Thyroid gland (tissue), 4 donors: Measurements from ENCODE around the gene TMC2. TPM values are rescaled to one million over a fixed set of nuclear protein-coding genes. Genes with fewer than 3 reads are reported as not detected.
A peak's percentile ranks its signal among the peaks of the same experiment; 100 is the strongest.

Experiments used
- DNase-seq, 2 donors: peaks; one replicate each; pipeline ENCODE4 v3.0.0-alpha.2; 2019
- H3K27ac ChIP-seq, 3 donors: fragments of 200-600 bp; sonication (generic); 1 replicate in 2 of 3; 2 replicates in 1 of 3; pipeline ENCODE4 v1.5.1; 2016 to 2019; ENCODE audit warnings: mild to moderate bottlenecking in 1 of 3, moderate library complexity in 1 of 3
- H3K27me3 ChIP-seq: fragments of 200-600 bp; sonication (generic); one replicate; pipeline ENCODE4 v1.5.1; 2019
- H3K36me3 ChIP-seq, 2 donors: fragments of 200-600 bp; sonication (generic); one replicate each; pipeline ENCODE4 v1.5.1; 2016 to 2019
- H3K4me1 ChIP-seq, 2 donors: fragments of 200-600 bp; sonication (generic); one replicate each; pipeline ENCODE4 v1.5.1; 2017 to 2019
- H3K4me3 ChIP-seq, 3 donors: fragments of 200-600 bp; sonication (generic); replicated peaks in 1 of 3; 1 replicate in 2 of 3; 2 replicates in 1 of 3; pipeline ENCODE4 v1.5.1; 2016; ENCODE audit warnings: mild to moderate bottlenecking in 1 of 3
- H3K9me3 ChIP-seq: fragments of 200-600 bp; sonication (generic); one replicate; pipeline ENCODE4 v1.5.1; 2017
- CTCF ChIP-seq, 6 experiments: fragments of 200-600 bp in 3 of 6; fragments of 450-650 bp in 3 of 6; sonication (generic) in 3 of 6; IDR thresholded peaks; one replicate each; pipeline ENCODE4 v1.5.1; 2016 to 2019; ENCODE audit warnings: antibody characterized with exemption in 6 of 6, mild to moderate bottlenecking in 2 of 6, inconsistent platforms in 1 of 6, moderate library complexity in 1 of 6
- POLR2A ChIP-seq, 2 donors: fragments of 450-650 bp; IDR thresholded peaks; one replicate each; pipeline ENCODE4 v1.6.1; 2017; ENCODE audit warnings: antibody characterized with exemption in 2 of 2, mild to moderate bottlenecking in 2 of 2, moderate library complexity in 1 of 2
- WGBS, 2 donors: methylation state at CpG; one replicate each; pipeline ENCODE4 v1.1.5; 2017; 5-methylcytosine and 5-hydroxymethylcytosine counted together
- intact Hi-C: fragments of 100-400 bp; cut with DNase I; formaldehyde crosslinking; loops from one replicate; pipeline ENCODE4 v1.15.1; 2023
- total RNA-seq, 4 donors: library from RNA; depleted of rRNA; stranded (reverse); fragments of >200 nt; gene quantifications; one replicate each; pipeline ENCODE4 v1.2.3, GENCODE V29; 2016

The TMC2 gene
- total RNA-seq, 4 donors from 2014 or later = 0.11 TPM; not detected in 3

DNA sequence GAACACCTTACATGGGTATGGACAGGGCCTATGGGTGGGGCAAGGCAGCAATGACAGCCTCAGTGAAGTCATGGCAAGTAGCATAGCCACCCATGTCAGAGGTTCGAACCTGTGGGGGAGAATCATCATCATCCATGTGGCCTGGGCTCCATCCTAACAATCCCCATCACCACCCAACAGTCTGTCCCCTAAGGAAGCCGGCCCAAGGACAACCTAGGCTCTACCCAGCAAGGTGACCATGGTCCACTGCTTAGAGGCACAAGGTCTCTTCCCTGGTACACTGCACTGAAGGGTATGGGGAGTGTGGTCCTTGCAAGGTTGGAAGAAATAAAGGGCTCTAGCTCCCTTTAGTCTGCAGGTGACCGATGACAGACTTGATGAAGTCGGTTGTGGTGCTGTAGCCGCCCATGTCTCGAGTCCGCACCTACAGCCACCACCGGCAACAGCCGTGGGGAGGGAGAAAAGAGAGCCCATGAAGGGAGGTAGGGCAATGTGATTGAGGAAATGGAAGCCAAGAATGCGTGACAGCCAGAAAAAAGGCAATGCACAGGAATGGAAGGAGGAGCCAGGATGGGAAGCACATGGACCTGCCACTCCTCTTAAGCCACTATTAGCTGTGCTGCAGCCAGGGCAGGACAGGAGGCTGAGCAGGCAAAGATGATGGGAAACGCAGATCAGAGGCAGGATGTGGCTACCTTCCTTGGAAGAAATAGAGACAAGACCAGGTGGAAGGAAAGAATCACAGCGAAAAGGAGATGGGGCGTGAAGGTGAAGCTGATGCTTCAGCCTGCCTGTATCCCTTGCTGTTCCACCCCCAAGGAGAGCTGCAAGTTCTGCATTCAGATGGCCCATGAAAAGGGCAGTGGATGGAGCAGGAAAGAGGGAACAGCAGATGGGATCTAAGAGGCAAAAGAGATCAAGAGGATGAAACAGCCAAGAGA, 122.3 kb downstream of the TMC2 start:
- Histone ChIP-seq H3K27ac (no peak overlapping the region), H3K27me3 (no peaks in the 10 kb centered on the region), H3K9me3 (no peaks in the 10 kb centered on the region), H3K4me1 (peaks cover 2 to 12% of the 10 kb centered on the region in 2 donors), H3K36me3 (peaks cover 67 to 73% of the 10 kb centered on the region in 2 donors), H3K4me3 (no peak overlapping the region)
- no peak for DNase-seq
- TF ChIP-seq CTCF (IDR thresholded peaks at IDR 0.05) = no peak
- 86 to 88% methylated on average over 13 of the region's 13 CpGs for WGBS, 2 donors
- intact Hi-C loops = no loop called here

- peaks cover 2 to 8% of the 10 kb centered on the region in 2 donors for H3K4me1 ChIP-seq
- H3K27ac ChIP-seq = no peak overlapping the region
- peaks cover 65 to 66% of the 10 kb centered on the region in 2 donors for H3K36me3 ChIP-seq
- 93 to 95% methylated on average over 10 of the region's 10 CpGs for WGBS, 2 donors
- TF ChIP-seq POLR2A (IDR thresholded peaks at IDR 0.05) = no peak
- TF ChIP-seq CTCF (IDR thresholded peaks at IDR 0.05) = no peak
- no peaks in the 10 kb centered on the region for H3K9me3 ChIP-seq
- no peak overlapping the region for H3K4me3 ChIP-seq
- H3K27me3 ChIP-seq = no peaks in the 10 kb centered on the region
- intact Hi-C loops = no loop called here
- no peak for DNase-seq
Measured at GRCh38 chr20:2659547-2659946, 123.2 kb downstream of the TMC2 start.

DNA sequence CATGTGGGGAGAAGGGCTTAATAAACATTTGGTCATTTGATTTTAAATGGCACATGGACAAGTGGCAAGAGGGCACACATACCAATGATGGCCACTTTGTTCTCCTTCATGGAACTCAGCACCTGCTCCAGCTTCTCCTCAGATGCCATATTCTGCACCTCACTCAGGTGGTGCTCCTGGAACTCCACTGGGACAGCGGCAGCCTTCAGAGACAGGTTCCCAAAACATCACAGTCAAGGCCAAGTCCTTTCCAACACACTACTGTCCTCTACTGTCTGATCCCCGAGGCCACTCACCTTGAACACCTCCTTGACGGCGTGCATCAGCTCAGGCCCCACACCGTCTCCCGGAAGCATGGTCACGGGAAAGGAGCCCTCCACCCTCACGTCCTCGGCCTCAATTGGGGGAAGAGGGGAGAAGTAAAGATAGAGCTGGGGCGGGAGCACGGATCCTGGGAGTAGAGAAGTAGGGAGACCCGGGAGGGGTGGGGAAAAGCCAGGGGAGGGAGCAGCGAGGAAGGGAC, 127.1 kb downstream of the TMC2 start:
- Histone ChIP-seq H3K27ac (peak overlapping the region in 2 of 3 donors; percentile 63 to 86), H3K4me3 (peak overlapping the region; percentile 67 to 92 (median 77)), H3K9me3 (no peaks in the 10 kb centered on the region), H3K27me3 (no peaks in the 10 kb centered on the region), H3K4me1 (peaks cover 4 to 8% of the 10 kb centered on the region in 2 donors), H3K36me3 (peaks cover 26 to 27% of the 10 kb centered on the region in 2 donors)
- intact Hi-C loops = no loop called here
- WGBS, 2 donors = 9 to 13% methylated on average over 13 of the region's 13 CpGs
- no peak for DNase-seq
- TF ChIP-seq POLR2A (IDR thresholded peaks at IDR 0.05) (no peak), CTCF (IDR thresholded peaks at IDR 0.05) (no peak)

GRCh38 chr20:2663887-2664719, 127.7 kb downstream of the TMC2 start, which contains the start of gene IDH3B:
Gene IDH3B, minus strand, starts transcription at chr20:2664216. Its CDS starts 28 bp downstream, at chr20:2664188.
- intact Hi-C loops = no loop called here
- peak; percentile 93 for DNase-seq
- Histone ChIP-seq H3K4me1 (peaks cover 4 to 8% of the 10 kb centered on the region in 2 donors), H3K4me3 (peak within 1 kb of the TSS; percentile 67 to 92 (median 77)), H3K27me3 (no peaks in the 10 kb centered on the region), H3K36me3 (peaks cover 20 to 21% of the 10 kb centered on the region in 2 donors), H3K27ac (peak within 1 kb of the TSS; percentile 63 to 98 (median 86)), H3K9me3 (no peaks in the 10 kb centered on the region)
- WGBS, 2 donors = 6 to 13% methylated on average over 30 to 49 of the region's 49 CpGs
- TF ChIP-seq CTCF (IDR thresholded peaks at IDR 0.05) (no peak), POLR2A (IDR thresholded peaks at IDR 0.05) (peak; percentile 10 to 91)
